MM.1S (cell line): Measurements from ENCODE around the gene KCNMA1.

Experiments
- EZH2 ChIP-seq: fragments of 300-600 bp; sonication (generic); optimal IDR thresholded peaks from 2 replicates; pipeline ENCODE3; 2017; ENCODE audit warnings: low read depth, mild to moderate bottlenecking, antibody characterized with exemption, low read length, mixed read lengths
- EZH2phosphoT487 ChIP-seq: fragments of 300-600 bp; sonication (generic); IDR thresholded peaks from 2 replicates; pipeline ENCODE4 v1.6.1; 2018; ENCODE audit warnings: antibody characterized with exemption, low read length
- TF ChIP-seq, protein P1 (sequence below): fragments of 300-600 bp; sonication (generic); IDR thresholded peaks from 2 replicates; pipeline ENCODE4 v1.5.1; 2016; ENCODE audit warnings: antibody characterized with exemption, low read length, mixed read lengths

DNA sequence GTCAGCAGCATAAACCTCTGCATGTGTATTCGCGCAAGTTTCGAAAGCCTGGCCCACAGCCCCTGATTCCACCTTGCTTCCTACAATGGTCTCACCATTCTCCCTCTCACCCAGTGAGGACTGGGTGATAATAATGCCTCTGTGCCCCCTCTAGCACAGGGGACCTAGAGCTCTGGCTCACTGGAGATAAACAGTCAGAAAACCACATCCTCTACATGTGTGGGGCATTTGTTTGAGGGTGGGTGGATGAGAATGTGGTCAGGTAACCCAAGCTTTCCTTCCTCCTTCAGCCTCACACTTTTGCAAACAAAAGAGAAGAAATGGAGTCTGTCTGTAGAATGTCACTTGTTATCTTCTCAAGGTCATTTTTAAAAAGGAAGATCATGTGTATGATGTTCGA, 373.5 kb downstream of the KCNMA1 start:
- TF ChIP-seq EZH2phosphoT487, result no peak
- TF ChIP-seq, protein P1, sequence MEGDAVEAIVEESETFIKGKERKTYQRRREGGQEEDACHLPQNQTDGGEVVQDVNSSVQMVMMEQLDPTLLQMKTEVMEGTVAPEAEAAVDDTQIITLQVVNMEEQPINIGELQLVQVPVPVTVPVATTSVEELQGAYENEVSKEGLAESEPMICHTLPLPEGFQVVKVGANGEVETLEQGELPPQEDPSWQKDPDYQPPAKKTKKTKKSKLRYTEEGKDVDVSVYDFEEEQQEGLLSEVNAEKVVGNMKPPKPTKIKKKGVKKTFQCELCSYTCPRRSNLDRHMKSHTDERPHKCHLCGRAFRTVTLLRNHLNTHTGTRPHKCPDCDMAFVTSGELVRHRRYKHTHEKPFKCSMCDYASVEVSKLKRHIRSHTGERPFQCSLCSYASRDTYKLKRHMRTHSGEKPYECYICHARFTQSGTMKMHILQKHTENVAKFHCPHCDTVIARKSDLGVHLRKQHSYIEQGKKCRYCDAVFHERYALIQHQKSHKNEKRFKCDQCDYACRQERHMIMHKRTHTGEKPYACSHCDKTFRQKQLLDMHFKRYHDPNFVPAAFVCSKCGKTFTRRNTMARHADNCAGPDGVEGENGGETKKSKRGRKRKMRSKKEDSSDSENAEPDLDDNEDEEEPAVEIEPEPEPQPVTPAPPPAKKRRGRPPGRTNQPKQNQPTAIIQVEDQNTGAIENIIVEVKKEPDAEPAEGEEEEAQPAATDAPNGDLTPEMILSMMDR, result no peak
- no peak for TF ChIP-seq EZH2
